H9 (cell line): ENCODE data around the gene PHLDB1. TPM values are rescaled to one million over a fixed set of nuclear protein-coding genes. Genes with fewer than 3 reads are reported as not detected.

ENCODE experiments used
- DNase-seq: peaks from one replicate; pipeline ENCODE4 v3.0.0-alpha.2; 2017
- H2AFZ ChIP-seq: one replicate; pipeline ENCODE4 v1.6.1; 2013; ENCODE audit warnings: mild to moderate bottlenecking, low read length, control low read depth, moderate library complexity
- H2AK5ac ChIP-seq: 2 replicates; pipeline ENCODE4 v1.6.1; 2013; ENCODE audit warnings: low read length, control low read depth, mixed read lengths; ENCODE audit not compliant: insufficient read length
- H2BK120ac ChIP-seq: one replicate; pipeline ENCODE4 v1.6.1; 2013; ENCODE audit warnings: low read depth, mild to moderate bottlenecking, low read length, control low read depth, inconsistent platforms; ENCODE audit not compliant: poor library complexity, severe bottlenecking
- H2BK12ac ChIP-seq: 2 replicates; pipeline ENCODE4 v1.6.1; 2013; ENCODE audit warnings: low read length, control low read depth, mixed read lengths, low read depth; ENCODE audit not compliant: insufficient read length
- H2BK15ac ChIP-seq: 2 replicates; pipeline ENCODE4 v1.6.1; 2013; ENCODE audit warnings: low read depth, low read length, control low read depth
- H2BK20ac ChIP-seq: one replicate; pipeline ENCODE4 v1.6.1; 2013; ENCODE audit warnings: low read depth, mild to moderate bottlenecking, low read length, control low read depth, inconsistent platforms; ENCODE audit not compliant: poor library complexity, severe bottlenecking
- H2BK5ac ChIP-seq: 2 replicates; pipeline ENCODE4 v1.6.1; 2013; ENCODE audit warnings: low read length, control low read depth, mixed read lengths; ENCODE audit not compliant: insufficient read length
- H3K14ac ChIP-seq: 2 replicates; pipeline ENCODE4 v1.6.1; 2013; ENCODE audit warnings: low read length, control low read depth; ENCODE audit not compliant: insufficient read depth
- H3K18ac ChIP-seq: 2 replicates; pipeline ENCODE4 v1.6.1; 2013; ENCODE audit warnings: low read depth, mild to moderate bottlenecking, mixed read lengths, low read length, control low read depth; ENCODE audit not compliant: insufficient read length
- H3K23ac ChIP-seq: 2 replicates; pipeline ENCODE4 v1.6.1; 2013; ENCODE audit warnings: low read length, control low read depth, mixed read lengths, low read depth; ENCODE audit not compliant: insufficient read length
- H3K23me2 ChIP-seq: 2 replicates; pipeline ENCODE4 v1.6.1; 2013; ENCODE audit warnings: low read depth, mild to moderate bottlenecking, mixed read lengths, low read length, control low read depth; ENCODE audit not compliant: insufficient read length, poor library complexity, severe bottlenecking
- H3K27ac ChIP-seq: 2 replicates; pipeline ENCODE4 v1.5.1; 2013; ENCODE audit warnings: low read length, control low read depth, mixed read lengths, low read depth; ENCODE audit not compliant: insufficient read length
- H3K27me3 ChIP-seq: 2 replicates; pipeline ENCODE4 v1.6.1; 2013; ENCODE audit warnings: low read length, control low read depth, inconsistent platforms; ENCODE audit not compliant: insufficient read depth
- H3K4ac ChIP-seq: 2 replicates; pipeline ENCODE4 v1.6.1; 2013; ENCODE audit warnings: low read depth, mild to moderate bottlenecking, control low read depth, inconsistent platforms, low read length, moderate library complexity
- H3K4me1 ChIP-seq: 2 replicates; pipeline ENCODE4 v1.6.1; 2013; ENCODE audit warnings: low read length, control low read depth, inconsistent platforms; ENCODE audit not compliant: insufficient read depth
- H3K4me2 ChIP-seq: 2 replicates; pipeline ENCODE4 v1.6.1; 2013; ENCODE audit warnings: low read length, control low read depth, mixed read lengths; ENCODE audit not compliant: insufficient read length, insufficient read depth
- H3K56ac ChIP-seq: 2 replicates; pipeline ENCODE4 v1.6.1; 2013; ENCODE audit warnings: low read depth, mild to moderate bottlenecking, mixed read lengths, low read length, control low read depth; ENCODE audit not compliant: insufficient read length
- H3K79me1 ChIP-seq: 2 replicates; pipeline ENCODE4 v1.6.1; 2013; ENCODE audit warnings: low read depth, mild to moderate bottlenecking, moderate library complexity, low read length, control low read depth, inconsistent platforms; ENCODE audit not compliant: insufficient read depth, poor library complexity, severe bottlenecking
- H3K79me2 ChIP-seq: 2 replicates; pipeline ENCODE4 v1.6.1; 2013; ENCODE audit warnings: low read length, control low read depth, inconsistent platforms; ENCODE audit not compliant: insufficient read depth
- H3K9ac ChIP-seq: 2 replicates; pipeline ENCODE4 v1.6.1; 2013; ENCODE audit warnings: low read length, control low read depth, mixed read lengths; ENCODE audit not compliant: insufficient read length; ENCODE audit errors: extremely low read depth
- H3K9me3 ChIP-seq: one replicate; pipeline ENCODE4 v1.6.1; 2013; ENCODE audit warnings: low read depth, low read length, inconsistent platforms; ENCODE audit not compliant: control insufficient read depth
- H3T11ph ChIP-seq: one replicate; pipeline ENCODE4 v1.6.1; 2013; ENCODE audit warnings: mild to moderate bottlenecking, low read length, control low read depth, inconsistent platforms
- H4K20me1 ChIP-seq: one replicate; pipeline ENCODE4 v1.6.1; 2013; ENCODE audit not compliant: control insufficient read depth, insufficient read length, insufficient read depth
- H4K5ac ChIP-seq: 2 replicates; pipeline ENCODE4 v1.6.1; 2013; ENCODE audit warnings: low read depth, mild to moderate bottlenecking, mixed read lengths, low read length, control low read depth; ENCODE audit not compliant: insufficient read length
- H4K8ac ChIP-seq: replicated peaks from 2 replicates; pipeline ENCODE4 v1.6.1; 2013; ENCODE audit warnings: low read length, control low read depth, mixed read lengths, low read depth; ENCODE audit not compliant: insufficient read length
- H4K91ac ChIP-seq: 2 replicates; pipeline ENCODE4 v1.6.1; 2013; ENCODE audit warnings: low read depth, mild to moderate bottlenecking, moderate library complexity, mixed read lengths, low read length, control low read depth; ENCODE audit not compliant: insufficient read length
- H3K27ac Mint-ChIP-seq, 3 experiments: 2 replicates in 2 of 3; 3 replicates in 1 of 3; pipeline ENCODE4 v1.8.0; 2020 to 2021; ENCODE audit warnings: mixed read lengths in 3 of 3, mild to moderate bottlenecking in 1 of 3, moderate library complexity in 1 of 3
- H3K27me3 Mint-ChIP-seq: 2 replicates; pipeline ENCODE4 v1.8.0; 2021; ENCODE audit warnings: low read depth, mild to moderate bottlenecking, moderate library complexity, mixed read lengths
- H3K36me3 Mint-ChIP-seq, 3 experiments: 2 replicates in 2 of 3; 3 replicates in 1 of 3; pipeline ENCODE4 v1.8.0; 2020 to 2021; ENCODE audit warnings: low read depth in 3 of 3, mixed read lengths in 3 of 3; ENCODE audit not compliant: insufficient read depth in 1 of 3
- H3K4me1 Mint-ChIP-seq, 2 experiments: 2 replicates each; pipeline ENCODE4 v1.8.0; 2020; ENCODE audit warnings: mixed read lengths in 2 of 2
- H3K4me3 Mint-ChIP-seq, 2 experiments: 2 replicates in 1 of 2; 3 replicates in 1 of 2; pipeline ENCODE4 v1.8.0; 2020 to 2021; ENCODE audit warnings: mild to moderate bottlenecking in 2 of 2, mixed read lengths in 2 of 2, moderate library complexity in 1 of 2
- H3K9me3 Mint-ChIP-seq, 2 experiments: 2 replicates in 1 of 2; 3 replicates in 1 of 2; pipeline ENCODE4 v1.8.0; 2020; ENCODE audit warnings: mild to moderate bottlenecking in 2 of 2, mixed read lengths in 2 of 2, moderate library complexity in 1 of 2
- WGBS: extraction: QIAGEN DNeasy Blood & Tissue Kit; methylation state at CpG from one replicate; pipeline ENCODE4 v1.1.7; 2013; ENCODE audit warnings: missing lambda C conversion rate, low lambda C conversion rate, mixed read lengths; ENCODE audit not compliant: insufficient read length; ENCODE audit errors: extremely low coverage; 5-methylcytosine and 5-hydroxymethylcytosine counted together
- total RNA-seq: library from RNA; stranded (reverse); gene quantifications from 2 replicates; pipeline ENCODE4 v1.2.1, GENCODE V29; 2021
- TF ChIP-seq, protein P1 (sequence below): fragments of 200-600 bp; sonication (generic); conservative IDR thresholded peaks from 3 replicates; pipeline ENCODE4 v1.8.0; 2021; ENCODE audit warnings: antibody characterized with exemption, mild to moderate bottlenecking

Gene PHLDB1
- total RNA-seq, 1 experiment from 2014 or later = 56.0 TPM

DNA sequence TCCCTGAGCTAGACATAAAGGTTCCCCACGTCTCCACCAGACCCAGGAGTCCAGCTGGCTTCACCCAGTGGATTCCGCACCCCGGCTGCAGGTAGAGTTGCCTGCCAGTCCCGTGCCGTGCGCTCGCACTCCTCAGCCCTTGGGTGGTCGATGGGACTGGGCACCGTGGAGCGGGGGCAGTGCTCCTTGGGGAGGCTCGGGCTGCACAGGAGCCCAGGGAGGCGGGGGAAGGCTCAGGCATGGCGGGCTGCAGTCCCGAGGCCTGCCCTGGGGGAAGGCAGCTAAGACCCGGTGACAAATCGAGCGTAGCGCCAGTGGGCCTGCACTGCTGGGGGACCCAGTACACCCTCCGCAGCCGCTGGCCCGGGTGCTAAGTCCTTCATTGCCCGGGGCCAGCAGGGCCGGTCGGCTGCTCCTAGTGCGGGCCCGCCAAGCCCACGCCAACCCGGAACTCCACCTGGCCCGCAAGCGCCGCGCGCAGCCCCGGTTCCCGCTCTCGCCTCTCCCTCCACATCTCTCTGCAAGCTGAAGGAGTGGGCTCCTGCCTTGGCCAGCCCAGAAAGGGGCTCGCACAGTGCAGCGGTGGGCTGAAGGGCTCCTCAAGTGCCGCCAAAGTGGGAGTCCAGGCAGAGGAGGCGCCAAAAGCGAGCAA is 81.6 kb downstream of the PHLDB1 start:
- no peaks in the 10 kb centered on the region for H3K9me3 ChIP-seq
- peak overlapping the region in 1 of 2 experiments; percentile 34; a peak in 1 of 5 replicates for H3K4me3 Mint-ChIP-seq
- TF ChIP-seq, protein P1, sequence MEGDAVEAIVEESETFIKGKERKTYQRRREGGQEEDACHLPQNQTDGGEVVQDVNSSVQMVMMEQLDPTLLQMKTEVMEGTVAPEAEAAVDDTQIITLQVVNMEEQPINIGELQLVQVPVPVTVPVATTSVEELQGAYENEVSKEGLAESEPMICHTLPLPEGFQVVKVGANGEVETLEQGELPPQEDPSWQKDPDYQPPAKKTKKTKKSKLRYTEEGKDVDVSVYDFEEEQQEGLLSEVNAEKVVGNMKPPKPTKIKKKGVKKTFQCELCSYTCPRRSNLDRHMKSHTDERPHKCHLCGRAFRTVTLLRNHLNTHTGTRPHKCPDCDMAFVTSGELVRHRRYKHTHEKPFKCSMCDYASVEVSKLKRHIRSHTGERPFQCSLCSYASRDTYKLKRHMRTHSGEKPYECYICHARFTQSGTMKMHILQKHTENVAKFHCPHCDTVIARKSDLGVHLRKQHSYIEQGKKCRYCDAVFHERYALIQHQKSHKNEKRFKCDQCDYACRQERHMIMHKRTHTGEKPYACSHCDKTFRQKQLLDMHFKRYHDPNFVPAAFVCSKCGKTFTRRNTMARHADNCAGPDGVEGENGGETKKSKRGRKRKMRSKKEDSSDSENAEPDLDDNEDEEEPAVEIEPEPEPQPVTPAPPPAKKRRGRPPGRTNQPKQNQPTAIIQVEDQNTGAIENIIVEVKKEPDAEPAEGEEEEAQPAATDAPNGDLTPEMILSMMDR = no peak
- H4K91ac ChIP-seq = no peak overlapping the region
- H2BK12ac ChIP-seq = no peak overlapping the region
- H3K27me3 ChIP-seq = no peaks in the 10 kb centered on the region
- no peak overlapping the region for H4K8ac ChIP-seq
- no peak overlapping the region for H4K5ac ChIP-seq
- H2AK5ac ChIP-seq = no peak overlapping the region
- H3K23ac ChIP-seq = no peak overlapping the region
- H2BK120ac ChIP-seq = no peak overlapping the region
- H3T11ph ChIP-seq = no peak overlapping the region
- no peaks in the 10 kb centered on the region; the same call in 1 of the 2 replicates for H3K27me3 Mint-ChIP-seq
- no peak overlapping the region for H3K9ac ChIP-seq
- H3K14ac ChIP-seq = no peak overlapping the region
- H3K18ac ChIP-seq = no peak overlapping the region
- no peak for DNase-seq
- H3K79me1 ChIP-seq = no peaks in the 10 kb centered on the region
- H2BK5ac ChIP-seq = no peak overlapping the region
- H3K27ac Mint-ChIP-seq = no peak overlapping the region
- H3K36me3 Mint-ChIP-seq = peaks cover 0 to 4% (median 0%) of the 10 kb centered on the region in 3 experiments; a peak in 2 of 7 replicates
- H3K4me1 Mint-ChIP-seq = peaks cover 36 to 38% of the 10 kb centered on the region in 2 experiments
- H2BK20ac ChIP-seq = no peak overlapping the region
- H3K4me2 ChIP-seq = peak overlapping the region; percentile 1
- peaks cover 3% of the 10 kb centered on the region; the same call in 1 of the 2 replicates for H3K4me1 ChIP-seq
- H2BK15ac ChIP-seq = no peak overlapping the region
- H4K20me1 ChIP-seq = no peaks in the 10 kb centered on the region
- no CpG with 5 or more reads among the region's 41 CpGs for WGBS
- H3K9me3 Mint-ChIP-seq = no peaks in the 10 kb centered on the region; a peak in 1 of 5 replicates
- H3K23me2 ChIP-seq = peaks cover 3% of the 10 kb centered on the region
- no peak overlapping the region for H2AFZ ChIP-seq
- no peak overlapping the region for H3K27ac ChIP-seq
- no peak overlapping the region for H3K56ac ChIP-seq
- no peak overlapping the region for H3K4ac ChIP-seq
- no peaks in the 10 kb centered on the region for H3K79me2 ChIP-seq
